Neural progenitor cell (in vitro differentiated cells): ENCODE data around the gene ASPRV1. TPM values are rescaled to one million over a fixed set of nuclear protein-coding genes. Genes with fewer than 3 reads are reported as not detected.

Experiments
- DNase-seq: peaks from one replicate; pipeline ENCODE4 v3.0.0-alpha.2; 2016; ENCODE audit warnings: low spot score
- H2AFZ ChIP-seq: fragments of 200-600 bp; sonication (generic); replicated peaks from 2 replicates; pipeline ENCODE4 v1.6.1; 2016; ENCODE audit warnings: antibody characterized with exemption
- H3F3A ChIP-seq: fragments of 200-600 bp; sonication (generic); 2 replicates; pipeline ENCODE4 v1.6.1; 2016; ENCODE audit warnings: antibody characterized with exemption, low read depth
- H3K27ac ChIP-seq: fragments of 200-600 bp; sonication (generic); 2 replicates; pipeline ENCODE4 v1.5.1; 2016; ENCODE audit warnings: mild to moderate bottlenecking
- H3K27me3 ChIP-seq: fragments of 200-600 bp; sonication (generic); 2 replicates; pipeline ENCODE4 v1.6.1; 2016; ENCODE audit warnings: mild to moderate bottlenecking, moderate library complexity
- H3K36me3 ChIP-seq: fragments of 200-600 bp; sonication (generic); 2 replicates; pipeline ENCODE4 v1.5.1; 2016
- H3K4me1 ChIP-seq: fragments of 200-600 bp; sonication (generic); 2 replicates; pipeline ENCODE4 v1.6.1; 2016; ENCODE audit warnings: mixed run types
- H3K4me2 ChIP-seq: fragments of 200-600 bp; sonication (generic); 2 replicates; pipeline ENCODE4 v1.6.1; 2016
- H3K4me3 ChIP-seq: fragments of 200-600 bp; sonication (generic); 2 replicates; pipeline ENCODE4 v1.5.1; 2016
- H3K79me2 ChIP-seq: fragments of 200-600 bp; sonication (generic); 2 replicates; pipeline ENCODE4 v1.6.1; 2016; ENCODE audit warnings: low read depth
- H3K9ac ChIP-seq: fragments of 200-600 bp; sonication (generic); 2 replicates; pipeline ENCODE4 v1.6.1; 2016
- H3K9me3 ChIP-seq: fragments of 200-600 bp; sonication (generic); 2 replicates; pipeline ENCODE4 v1.5.1; 2016; ENCODE audit warnings: low read depth
- H4K20me1 ChIP-seq: fragments of 200-600 bp; sonication (generic); 2 replicates; pipeline ENCODE4 v1.6.1; 2016; ENCODE audit warnings: low read depth
- H3K27ac Mint-ChIP-seq: 3 replicates; pipeline ENCODE4 v1.8.0; 2021; ENCODE audit warnings: mixed read lengths
- H3K27me3 Mint-ChIP-seq: 2 replicates; pipeline ENCODE4 v1.8.0; 2022; ENCODE audit warnings: low read depth, mild to moderate bottlenecking, inconsistent platforms, moderate library complexity, mixed read lengths; ENCODE audit not compliant: insufficient read depth
- H3K36me3 Mint-ChIP-seq: 3 replicates; pipeline ENCODE4 v1.8.0; 2021; ENCODE audit warnings: mixed read lengths
- H3K4me1 Mint-ChIP-seq: 3 replicates; pipeline ENCODE4 v1.8.0; 2021; ENCODE audit warnings: mixed read lengths
- H3K4me3 Mint-ChIP-seq: 3 replicates; pipeline ENCODE4 v1.8.0; 2021; ENCODE audit warnings: mild to moderate bottlenecking, moderate library complexity, mixed read lengths
- H3K9me3 Mint-ChIP-seq: 3 replicates; pipeline ENCODE4 v1.8.0; 2020; ENCODE audit warnings: mixed read lengths
- EZH2 ChIP-seq: fragments of 200-600 bp; sonication (generic); IDR thresholded peaks from 2 replicates; pipeline ENCODE4 v1.6.1; 2017; ENCODE audit warnings: antibody characterized with exemption, mild to moderate bottlenecking, moderate library complexity
- EZH2phosphoT487 ChIP-seq: fragments of 200-600 bp; sonication (generic); IDR thresholded peaks from 2 replicates; pipeline ENCODE4 v1.6.1; 2017; ENCODE audit warnings: antibody characterized with exemption
- total RNA-seq: library from RNA; depleted of rRNA; stranded (reverse); fragments of >200 nt; gene quantifications from 2 replicates; pipeline ENCODE4 v1.2.3, GENCODE V29; 2015; ENCODE audit warnings: low replicate concordance
- TF ChIP-seq, protein P1 (sequence below): fragments of 200-600 bp; sonication (generic); IDR thresholded peaks from 2 replicates; pipeline ENCODE4 v1.5.1; 2017; ENCODE audit warnings: antibody characterized with exemption, mild to moderate bottlenecking

The ASPRV1 gene
- total RNA-seq, 1 donor from 2014 or later: 0.30 TPM

DNA sequence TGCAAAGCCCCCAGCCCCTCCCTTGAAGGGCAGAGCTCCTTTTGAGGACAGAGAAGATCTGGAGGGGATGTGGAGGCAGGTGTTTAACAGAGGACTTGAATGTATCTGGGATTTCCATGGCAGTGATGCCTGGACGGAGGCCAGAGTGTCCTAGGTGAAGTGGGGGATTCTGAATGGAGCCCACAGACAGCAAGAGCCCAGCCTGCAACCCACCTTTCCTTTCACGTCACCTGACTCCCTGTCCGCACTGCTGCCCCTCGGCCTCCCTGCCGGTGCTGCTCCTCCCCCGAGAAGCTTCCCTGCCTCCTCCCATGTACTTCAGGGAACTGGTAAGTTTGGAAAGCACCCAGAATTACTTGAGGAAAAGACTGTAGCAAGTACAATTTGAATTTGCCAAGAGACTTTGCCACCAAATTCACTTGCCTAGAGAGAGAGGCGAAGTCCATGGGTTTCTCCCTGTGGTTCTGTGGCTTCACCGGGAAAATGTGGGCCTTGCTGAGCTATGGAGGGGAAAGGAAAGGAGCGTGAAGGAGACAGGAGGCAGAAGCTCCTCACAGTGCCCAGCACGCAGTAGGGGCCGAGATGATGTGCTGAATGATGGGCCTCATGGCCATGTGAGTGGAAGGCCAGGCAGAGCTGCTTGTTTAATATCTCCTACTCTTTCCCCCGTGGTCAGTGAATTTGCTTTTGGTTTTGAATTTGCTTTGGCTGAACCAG lies 13.9 kb upstream of the ASPRV1 start:
- Mint-ChIP-seq H3K36me3 (no peaks in the 10 kb centered on the region), H3K27ac (no peak overlapping the region), H3K27me3 (peaks cover 1% of the 10 kb centered on the region), H3K9me3 (no peaks in the 10 kb centered on the region), H3K4me1 (no peaks in the 10 kb centered on the region), H3K4me3 (no peak overlapping the region)
- TF ChIP-seq EZH2phosphoT487: no peak
- TF ChIP-seq, protein P1, sequence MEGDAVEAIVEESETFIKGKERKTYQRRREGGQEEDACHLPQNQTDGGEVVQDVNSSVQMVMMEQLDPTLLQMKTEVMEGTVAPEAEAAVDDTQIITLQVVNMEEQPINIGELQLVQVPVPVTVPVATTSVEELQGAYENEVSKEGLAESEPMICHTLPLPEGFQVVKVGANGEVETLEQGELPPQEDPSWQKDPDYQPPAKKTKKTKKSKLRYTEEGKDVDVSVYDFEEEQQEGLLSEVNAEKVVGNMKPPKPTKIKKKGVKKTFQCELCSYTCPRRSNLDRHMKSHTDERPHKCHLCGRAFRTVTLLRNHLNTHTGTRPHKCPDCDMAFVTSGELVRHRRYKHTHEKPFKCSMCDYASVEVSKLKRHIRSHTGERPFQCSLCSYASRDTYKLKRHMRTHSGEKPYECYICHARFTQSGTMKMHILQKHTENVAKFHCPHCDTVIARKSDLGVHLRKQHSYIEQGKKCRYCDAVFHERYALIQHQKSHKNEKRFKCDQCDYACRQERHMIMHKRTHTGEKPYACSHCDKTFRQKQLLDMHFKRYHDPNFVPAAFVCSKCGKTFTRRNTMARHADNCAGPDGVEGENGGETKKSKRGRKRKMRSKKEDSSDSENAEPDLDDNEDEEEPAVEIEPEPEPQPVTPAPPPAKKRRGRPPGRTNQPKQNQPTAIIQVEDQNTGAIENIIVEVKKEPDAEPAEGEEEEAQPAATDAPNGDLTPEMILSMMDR: no peak
- TF ChIP-seq EZH2: no peak
- H3K9ac ChIP-seq: no peak overlapping the region
- no peaks in the 10 kb centered on the region for H3K9me3 ChIP-seq
- H2AFZ ChIP-seq: no peak overlapping the region
- H3K79me2 ChIP-seq: no peaks in the 10 kb centered on the region
- no peak for DNase-seq
- H3K36me3 ChIP-seq: no peaks in the 10 kb centered on the region
- no peaks in the 10 kb centered on the region for H3K27me3 ChIP-seq
- H4K20me1 ChIP-seq: no peaks in the 10 kb centered on the region
- peaks cover 8% of the 10 kb centered on the region for H3K4me1 ChIP-seq
- no peak overlapping the region for H3K4me2 ChIP-seq
- H3F3A ChIP-seq: no peaks in the 10 kb centered on the region
- H3K27ac ChIP-seq: no peak overlapping the region
- H3K4me3 ChIP-seq: no peak overlapping the region

DNA sequence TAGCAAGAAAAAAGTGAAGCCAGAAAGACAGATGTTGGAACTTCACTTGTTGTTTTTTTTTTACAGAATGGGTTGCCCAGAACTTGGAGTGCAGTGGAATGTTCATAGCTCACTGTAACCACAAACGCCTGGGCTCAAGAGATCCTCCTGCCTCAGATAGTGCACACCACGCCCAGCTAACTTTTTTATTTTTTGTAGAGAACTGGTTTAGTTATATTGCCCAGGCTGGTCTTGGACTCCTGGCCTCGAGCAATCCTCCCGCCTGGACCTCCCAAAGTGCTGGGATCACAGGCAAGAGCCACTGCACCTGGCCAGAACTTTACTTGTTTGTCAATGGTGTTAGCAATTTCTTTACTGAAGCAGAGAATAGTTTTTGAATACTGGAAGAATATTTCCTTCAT lies 11.9 kb upstream of the ASPRV1 start:
- Histone ChIP-seq H3K27me3 (no peaks in the 10 kb centered on the region), H3K9ac (no peak overlapping the region), H3K4me3 (no peak overlapping the region), H3K4me2 (no peak overlapping the region), H3K79me2 (no peaks in the 10 kb centered on the region), H4K20me1 (no peaks in the 10 kb centered on the region), H3K36me3 (no peaks in the 10 kb centered on the region), H3K4me1 (peaks cover 8% of the 10 kb centered on the region), H2AFZ (no peak overlapping the region), H3K9me3 (no peaks in the 10 kb centered on the region), H3K27ac (no peak overlapping the region), H3F3A (no peaks in the 10 kb centered on the region)
- TF ChIP-seq EZH2phosphoT487 (no peak), EZH2 (no peak)
- TF ChIP-seq, protein P1: no peak
- no peak for DNase-seq
- Mint-ChIP-seq H3K9me3 (no peaks in the 10 kb centered on the region), H3K4me1 (no peaks in the 10 kb centered on the region), H3K27me3 (peaks cover 2% of the 10 kb centered on the region), H3K4me3 (no peak overlapping the region), H3K36me3 (no peaks in the 10 kb centered on the region), H3K27ac (no peak overlapping the region)

- H3K4me2 ChIP-seq: no peak overlapping the region
- no peaks in the 10 kb centered on the region for H3F3A ChIP-seq
- peaks cover 2% of the 10 kb centered on the region for H3K27me3 Mint-ChIP-seq
- TF ChIP-seq, protein P1: no peak
- TF ChIP-seq EZH2phosphoT487 (no peak), EZH2 (no peak)
- H3K27ac Mint-ChIP-seq: peak overlapping the region; percentile 47
- H3K27ac ChIP-seq: no peak overlapping the region
- no peaks in the 10 kb centered on the region for H3K36me3 Mint-ChIP-seq
- H4K20me1 ChIP-seq: no peaks in the 10 kb centered on the region
- H3K79me2 ChIP-seq: no peaks in the 10 kb centered on the region
- no peak overlapping the region for H3K4me3 Mint-ChIP-seq
- no peak overlapping the region for H2AFZ ChIP-seq
- no peak overlapping the region for H3K4me3 ChIP-seq
- no peaks in the 10 kb centered on the region for H3K9me3 Mint-ChIP-seq
- H3K4me1 ChIP-seq: peaks cover 8% of the 10 kb centered on the region
- H3K36me3 ChIP-seq: no peaks in the 10 kb centered on the region
- H3K4me1 Mint-ChIP-seq: no peaks in the 10 kb centered on the region
- DNase-seq: no peak
- no peaks in the 10 kb centered on the region for H3K27me3 ChIP-seq
- no peak overlapping the region for H3K9ac ChIP-seq
- no peaks in the 10 kb centered on the region for H3K9me3 ChIP-seq
Observed at GRCh38 chr2:69972822-69973221, 11.4 kb upstream of the ASPRV1 start.
